Transverse colon (tissue), 4 donors: ENCODE data around the gene LARP1. TPM values are rescaled to one million over a fixed set of nuclear protein-coding genes. Genes with fewer than 3 reads are reported as not detected.

Experiments used
- DNase-seq: peaks from one replicate; pipeline ENCODE4 v3.0.0-alpha.2; 2019
- H3K27ac ChIP-seq, 4 donors: fragments of 200-600 bp; sonication (generic); 2 replicates each; pipeline ENCODE4 v1.5.1; 2016 to 2018; ENCODE audit warnings: inconsistent platforms in 4 of 4
- H3K27me3 ChIP-seq: fragments of 200-600 bp; sonication (generic); 2 replicates; pipeline ENCODE4 v1.5.1; 2017; ENCODE audit warnings: inconsistent platforms
- H3K36me3 ChIP-seq, 4 donors: fragments of 200-600 bp; sonication (generic); 2 replicates each; pipeline ENCODE4 v1.5.1; 2017 to 2019; ENCODE audit warnings: inconsistent platforms in 4 of 4
- H3K4me1 ChIP-seq, 4 donors: fragments of 200-600 bp; sonication (generic); 2 replicates each; pipeline ENCODE4 v1.5.1; 2017 to 2020; ENCODE audit warnings: inconsistent platforms in 4 of 4
- H3K4me3 ChIP-seq, 4 donors: fragments of 200-600 bp; sonication (generic); 1 replicate in 1 of 4; 2 replicates in 3 of 4; pipeline versions ENCODE4 v1.5.1 to v1.6.1; 2017 to 2019; ENCODE audit warnings: inconsistent platforms in 4 of 4
- H3K9me3 ChIP-seq, 2 donors: fragments of 200-600 bp; sonication (generic); 2 replicates each; pipeline ENCODE4 v1.5.1; 2017 to 2019; ENCODE audit warnings: inconsistent platforms in 2 of 2
- EP300 ChIP-seq: sonication (generic); formaldehyde crosslinking; IDR thresholded peaks from one replicate; pipeline ENCODE4 v1.6.1; 2017; ENCODE audit warnings: antibody characterized with exemption, low read depth
- POLR2A ChIP-seq: fragments of 450-650 bp; IDR thresholded peaks from one replicate; pipeline ENCODE4 v1.6.1; 2016; ENCODE audit warnings: antibody characterized with exemption, mild to moderate bottlenecking, moderate library complexity
- POLR2AphosphoS5 ChIP-seq, 3 donors: sonication (generic); formaldehyde crosslinking; IDR thresholded peaks; one replicate each; pipeline ENCODE4 v1.6.1; 2016; ENCODE audit warnings: antibody characterized with exemption in 3 of 3
- WGBS, 2 donors: methylation state at CpG; one replicate each; pipeline ENCODE4 v1.1.5; 2018; ENCODE audit warnings: low coverage in 1 of 2; 5-methylcytosine and 5-hydroxymethylcytosine counted together
- in situ Hi-C, 4 donors: fragments of 200-750 bp; cut with MboI; loops; one replicate each; pipeline versions ENCODE4 v1.15.0 to v1.15.1; 2017; ENCODE audit warnings: low sequenced_read_pairs in 3 of 4, low pct_ligation_motif_present in 1 of 4, low pct_unique_long_range_greater_than_20kb in 1 of 4
- intact Hi-C: fragments of 100-400 bp; cut with DNase I; formaldehyde crosslinking; loops from one replicate; pipeline ENCODE4 v1.15.1; 2023; ENCODE audit warnings: low total_unique reads
- total RNA-seq, 4 donors: library from RNA; depleted of rRNA; stranded (reverse); fragments of >200 nt; gene quantifications; one replicate each; pipeline ENCODE4 v1.1.0, GENCODE V29; 2016
- TF ChIP-seq, protein P1 (sequence below), 5 experiments: fragments of 200-600 bp in 3 of 5; fragments of 450-650 bp in 2 of 5; sonication (generic) in 3 of 5; IDR thresholded peaks; 1 replicate in 2 of 5; 2 replicates in 3 of 5; pipeline ENCODE4 v1.5.1; 2016 to 2017; ENCODE audit warnings: antibody characterized with exemption in 5 of 5, inconsistent platforms in 3 of 5, mild to moderate bottlenecking in 2 of 5, moderate library complexity in 1 of 5

Gene LARP1
- total RNA-seq, 4 donors from 2014 or later, result 63.6 to 171 (median 105) TPM

DNA sequence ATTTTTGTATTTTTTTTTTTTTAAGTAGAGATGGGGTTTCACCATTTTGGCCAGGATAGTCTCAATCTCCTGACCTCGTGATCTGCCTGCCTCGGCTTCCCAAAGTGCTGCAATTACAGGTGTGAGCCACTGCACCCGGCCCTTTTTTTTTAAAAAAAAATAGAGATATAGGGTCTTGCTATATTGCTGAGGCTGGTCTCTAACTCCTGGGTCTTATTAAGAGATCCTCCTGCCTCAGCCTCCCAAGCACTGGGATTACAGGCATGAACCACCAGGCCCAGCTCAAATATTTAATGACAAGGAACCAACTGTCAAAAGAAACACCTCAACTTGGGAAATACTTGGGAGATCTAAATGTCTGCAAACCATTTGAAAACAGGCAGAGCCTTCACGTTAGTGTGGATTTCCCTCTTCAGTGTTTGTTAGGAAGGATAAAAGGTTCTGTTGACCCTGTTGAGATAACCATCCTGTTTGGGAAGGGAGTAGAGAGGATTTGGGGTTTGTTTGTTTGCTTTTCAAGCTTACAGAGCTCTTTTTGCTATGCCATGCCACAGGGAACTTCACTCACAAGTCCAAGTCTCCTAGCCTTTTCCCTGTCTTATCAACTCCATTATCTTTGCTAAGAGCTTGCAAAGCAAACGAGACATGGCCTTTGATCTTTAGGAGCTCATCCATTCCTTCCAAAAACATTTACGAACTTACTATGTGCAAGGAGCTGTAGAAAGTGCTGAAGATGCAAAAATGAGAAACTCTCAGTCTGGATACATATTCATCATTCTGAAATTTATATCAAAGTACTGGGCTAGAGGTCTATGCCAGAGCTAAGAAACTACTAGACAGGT is 87.7 kb downstream of the LARP1 start:
- H3K4me1 ChIP-seq, result peaks cover 0 to 6% (median 5%) of the 10 kb centered on the region in 4 donors
- no peak overlapping the region for H3K27ac ChIP-seq
- no peaks in the 10 kb centered on the region for H3K27me3 ChIP-seq
- H3K9me3 ChIP-seq, result no peaks in the 10 kb centered on the region
- no peaks in the 10 kb centered on the region for H3K36me3 ChIP-seq
- WGBS, 2 donors, result 75 to 79% methylated on average over 5 to 6 of the region's 6 CpGs
- DNase-seq, result no peak
- no peak for TF ChIP-seq POLR2A
- TF ChIP-seq POLR2AphosphoS5 (IDR thresholded peaks at IDR 0.05), result no peak
- intact Hi-C loops (no loop called here), in situ Hi-C loops (no loop called here)
- H3K4me3 ChIP-seq, result no peak overlapping the region

DNA sequence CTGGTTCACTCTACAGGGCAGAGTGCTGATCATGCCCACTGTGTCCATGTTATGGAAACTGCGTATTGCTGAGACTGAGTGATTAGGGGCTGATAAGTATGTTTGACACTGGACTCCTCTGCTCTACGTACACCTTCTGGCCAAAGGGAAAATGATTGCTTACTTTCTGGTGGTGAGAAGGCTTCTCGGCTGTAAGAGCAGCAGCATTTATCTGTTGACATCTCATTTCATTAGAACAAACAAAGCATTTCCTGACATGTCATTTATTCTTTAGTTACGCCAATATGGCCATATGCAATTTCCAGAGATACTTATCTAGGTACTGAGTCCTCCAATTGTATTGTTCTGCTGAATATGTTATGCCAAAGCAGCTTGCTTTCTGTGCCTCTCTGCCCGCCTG is 89.6 kb downstream of the LARP1 start:
- intact Hi-C loops (no loop called here), in situ Hi-C loops (no loop called here)
- no peak for DNase-seq
- peaks cover 0 to 12% (median 4%) of the 10 kb centered on the region in 4 donors for H3K4me1 ChIP-seq
- H3K36me3 ChIP-seq, result no peaks in the 10 kb centered on the region
- no peaks in the 10 kb centered on the region for H3K27me3 ChIP-seq
- no peak overlapping the region for H3K4me3 ChIP-seq
- TF ChIP-seq, protein P1, sequence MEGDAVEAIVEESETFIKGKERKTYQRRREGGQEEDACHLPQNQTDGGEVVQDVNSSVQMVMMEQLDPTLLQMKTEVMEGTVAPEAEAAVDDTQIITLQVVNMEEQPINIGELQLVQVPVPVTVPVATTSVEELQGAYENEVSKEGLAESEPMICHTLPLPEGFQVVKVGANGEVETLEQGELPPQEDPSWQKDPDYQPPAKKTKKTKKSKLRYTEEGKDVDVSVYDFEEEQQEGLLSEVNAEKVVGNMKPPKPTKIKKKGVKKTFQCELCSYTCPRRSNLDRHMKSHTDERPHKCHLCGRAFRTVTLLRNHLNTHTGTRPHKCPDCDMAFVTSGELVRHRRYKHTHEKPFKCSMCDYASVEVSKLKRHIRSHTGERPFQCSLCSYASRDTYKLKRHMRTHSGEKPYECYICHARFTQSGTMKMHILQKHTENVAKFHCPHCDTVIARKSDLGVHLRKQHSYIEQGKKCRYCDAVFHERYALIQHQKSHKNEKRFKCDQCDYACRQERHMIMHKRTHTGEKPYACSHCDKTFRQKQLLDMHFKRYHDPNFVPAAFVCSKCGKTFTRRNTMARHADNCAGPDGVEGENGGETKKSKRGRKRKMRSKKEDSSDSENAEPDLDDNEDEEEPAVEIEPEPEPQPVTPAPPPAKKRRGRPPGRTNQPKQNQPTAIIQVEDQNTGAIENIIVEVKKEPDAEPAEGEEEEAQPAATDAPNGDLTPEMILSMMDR (IDR thresholded peaks at IDR 0.05), result no peak
- no peak for TF ChIP-seq POLR2A
- TF ChIP-seq EP300, result no peak
- TF ChIP-seq POLR2AphosphoS5 (IDR thresholded peaks at IDR 0.05), result no peak
- no peak overlapping the region for H3K27ac ChIP-seq
- 83 to 91% methylated on average over 5 of the region's 5 CpGs for WGBS, 2 donors
- H3K9me3 ChIP-seq, result no peaks in the 10 kb centered on the region

DNA sequence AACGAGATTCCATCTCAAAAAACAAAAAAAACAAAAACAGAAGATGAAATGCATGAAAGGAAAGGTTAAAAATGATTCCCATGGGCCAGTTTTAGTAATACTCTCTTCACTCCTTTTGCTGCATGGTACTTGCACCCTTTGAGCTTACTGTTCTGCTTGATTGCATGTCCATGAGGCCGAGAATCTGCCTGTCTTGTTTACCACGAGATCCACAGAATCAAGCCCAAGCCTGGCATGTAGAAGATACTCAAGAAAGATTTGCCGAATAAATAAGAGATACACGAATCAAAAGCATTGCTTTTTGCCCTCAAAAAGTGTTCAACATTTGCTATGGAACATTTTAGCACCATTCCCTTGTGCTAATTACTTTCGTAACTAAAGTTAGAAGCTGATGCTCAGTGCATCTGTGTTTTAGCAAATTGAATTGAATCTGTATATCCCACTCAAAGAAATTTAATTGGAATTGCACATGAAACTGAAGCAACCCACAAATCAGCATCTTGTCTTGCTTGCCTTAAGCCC is 94.1 kb downstream of the LARP1 start:
- no peak for DNase-seq
- Histone ChIP-seq H3K36me3 (no peaks in the 10 kb centered on the region), H3K4me3 (peak overlapping the region in 3 of 4 donors; percentile 5 to 61 (median 43)), H3K27ac (peak overlapping the region; percentile 80 to 90 (median 84)), H3K4me1 (peaks cover 0 to 19% (median 7%) of the 10 kb centered on the region in 4 donors), H3K9me3 (no peaks in the 10 kb centered on the region), H3K27me3 (no peaks in the 10 kb centered on the region)
- 67 to 74% methylated on average over 6 of the region's 6 CpGs for WGBS, 2 donors
- intact Hi-C loops, result no loop called here
- no peak for TF ChIP-seq EP300
- TF ChIP-seq, protein P1 (IDR thresholded peaks at IDR 0.05), result no peak
- TF ChIP-seq POLR2A, result no peak
- TF ChIP-seq POLR2AphosphoS5 (IDR thresholded peaks at IDR 0.05), result no peak
- in situ Hi-C loops, result no loop called here

DNA sequence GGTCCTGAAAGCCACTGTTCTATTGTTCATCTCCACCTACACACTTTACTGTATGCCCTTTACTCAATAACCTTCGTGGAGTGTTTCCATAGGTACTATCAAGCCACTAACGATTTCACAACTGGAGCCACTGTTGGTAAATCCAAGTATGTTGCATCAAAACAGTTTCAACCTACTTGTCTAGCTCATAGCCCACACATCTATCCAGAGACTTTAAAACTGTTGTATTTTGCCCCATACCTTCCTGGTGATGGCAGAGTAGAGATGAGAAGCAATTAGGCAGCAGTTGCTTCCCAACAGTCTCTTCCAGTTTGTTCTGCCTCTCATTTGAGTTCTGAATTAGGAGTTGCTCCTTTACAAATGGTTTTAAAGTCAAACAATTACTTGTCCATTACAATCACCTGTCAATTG is 94.6 kb downstream of the LARP1 start:
- 19 to 31% methylated on average over 2 of the region's 2 CpGs for WGBS, 2 donors
- no peaks in the 10 kb centered on the region for H3K9me3 ChIP-seq
- H3K27ac ChIP-seq, result peak overlapping the region; percentile 80 to 90 (median 84)
- H3K27me3 ChIP-seq, result no peaks in the 10 kb centered on the region
- intact Hi-C loops, result no loop called here
- no peak for DNase-seq
- TF ChIP-seq POLR2AphosphoS5 (IDR thresholded peaks at IDR 0.05), result no peak
- TF ChIP-seq, protein P1 (IDR thresholded peaks at IDR 0.05), result no peak
- no peak for TF ChIP-seq EP300
- no peak for TF ChIP-seq POLR2A
- H3K4me3 ChIP-seq, result peak overlapping the region; percentile 29 to 61 (median 42)
- peaks cover 0 to 19% (median 7%) of the 10 kb centered on the region in 4 donors for H3K4me1 ChIP-seq
- in situ Hi-C loops, result loop anchor here in 1 of 4 donors (10.0 kb wide), 1 partner anchor 95 kb away; the partner anchor contains the start of gene LARP1
- no peaks in the 10 kb centered on the region for H3K36me3 ChIP-seq
